ENCODE data around the gene ARID2.

- TF ChIP-seq CTCF (optimal IDR thresholded peaks at IDR 0.05 in 1 of 3, IDR thresholded peaks at IDR 0.05 in 1 of 3, conservative IDR thresholded peaks at IDR 0.05 in 1 of 3; ENCODE audit: extremely low read depth in 1 of 3, insufficient read depth in 2 of 3, low read length in 3 of 3) (no peak), EZH2 (IDR thresholded peaks at IDR 0.05; ENCODE audit: low read length) (no peak)
These were observed 48.0 kb upstream of the ARID2 start for GRCh38 chr12:45681465-45681864.

Data from keratinocyte (primary cell).